OCI-LY7 (cell line): ENCODE measurements around the gene RNASEH2A.

Experiments
- CTCF ChIP-seq: fragments of 200-600 bp; sonication (generic); conservative IDR thresholded peaks from 2 replicates; pipeline ENCODE4 v1.5.1; 2014; ENCODE audit warnings: mild to moderate bottlenecking, antibody characterized with exemption, low read length, moderate library complexity, mixed read lengths
- EZH2phosphoT487 ChIP-seq: fragments of 200-600 bp; sonication (generic); IDR thresholded peaks from 2 replicates; pipeline ENCODE4 v1.6.1; 2018; ENCODE audit warnings: low read depth, borderline replicate concordance, mild to moderate bottlenecking, mixed run types, antibody characterized with exemption, low read length, moderate library complexity, mixed read lengths

GRCh38 chr19:12772323-12772722 lies 34.1 kb upstream of the RNASEH2A start:
- TF ChIP-seq EZH2phosphoT487 (no peak), CTCF (no peak)
